ENCODE results near the gene CHST11. TPM values are rescaled to one million over a fixed set of nuclear protein-coding genes. Genes with fewer than 3 reads are reported as not detected.

CHST11 gene
- total and polyA plus RNA-seq, 7 experiments from 2014 or later, result 23.4 to 74.3 (median 32.0) TPM

DNA sequence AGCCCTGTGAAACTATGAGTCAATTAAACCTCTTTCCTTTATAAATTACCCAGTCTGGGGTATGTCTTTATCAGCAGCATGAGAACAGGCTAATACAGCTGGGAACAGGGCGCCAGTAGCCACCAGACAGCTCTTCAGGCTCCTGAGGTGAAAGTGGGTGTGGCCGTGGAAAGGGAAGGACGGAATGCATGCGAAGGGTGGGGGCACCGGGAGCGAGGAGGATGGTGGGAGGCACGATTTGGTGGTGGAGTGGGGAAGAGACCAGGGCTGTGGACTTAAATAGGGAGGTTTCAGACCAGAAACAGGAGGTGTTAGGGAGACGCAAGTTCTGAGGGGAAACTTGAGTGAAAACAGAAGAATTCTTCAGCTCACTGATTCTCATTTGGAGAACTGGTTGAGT, 44.1 kb upstream of the CHST11 start:
- DNase-seq, result no peak
- intact Hi-C loops (cut with micrococcal nuclease), result no loop called here
- peaks cover 0 to 1% (median 0%) of the 10 kb centered on the region in 11 donors for H3K9me3 Mint-ChIP-seq

DNA sequence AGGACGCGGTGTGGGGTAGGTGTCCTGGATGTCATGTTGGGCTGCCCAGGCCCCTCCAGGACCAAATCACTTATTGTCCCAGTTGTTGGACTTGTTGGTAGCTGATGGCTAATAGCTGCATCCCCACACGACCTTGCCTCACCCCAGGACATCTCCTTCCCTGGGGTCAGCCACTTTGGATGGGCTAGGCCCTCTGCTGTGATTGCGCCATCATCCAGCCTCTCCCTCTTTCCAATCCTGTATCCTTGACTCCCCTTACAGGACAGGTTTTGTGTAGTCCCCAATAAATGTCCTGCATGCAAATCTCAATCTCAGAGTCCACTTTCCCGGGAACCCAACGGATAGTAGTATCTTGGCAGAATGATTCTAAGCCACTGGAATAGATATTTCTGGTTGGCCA, 43.4 kb upstream of the CHST11 start:
- Histone ChIP-seq H3K4me3 (ENCODE audit: low read length) (no peak overlapping the region), H3K9me3 (ENCODE audit: control insufficient read depth in 2 of 3, low read length in 3 of 3) (no peaks in the 10 kb centered on the region), H3K27ac (ENCODE audit: low read depth, low read length) (no peak overlapping the region), H3K4me1 (ENCODE audit: control insufficient read depth in 2 of 2, insufficient read depth in 2 of 2, low read length in 2 of 2) (no peaks in the 10 kb centered on the region), H3K36me3 (ENCODE audit: control insufficient read depth in 2 of 3, insufficient read depth in 3 of 3, low read length in 3 of 3) (no peaks in the 10 kb centered on the region), H3K27me3 (ENCODE audit: control insufficient read depth in 2 of 2, insufficient read depth in 2 of 2, low read length in 2 of 2) (no peaks in the 10 kb centered on the region)
- no peak overlapping the region for H3K4me3 Mint-ChIP-seq
- H3K36me3 Mint-ChIP-seq, result no peaks in the 10 kb centered on the region
- no peaks in the 10 kb centered on the region for H3K4me1 Mint-ChIP-seq
- DNase-seq (no peak), ATAC-seq (no peak)
- CTCF ChIA-PET, result no interaction called here
- intact Hi-C loops (cut with micrococcal nuclease), result no loop called here
- H3K27me3 Mint-ChIP-seq, result peaks cover 0 to 3% (median 0%) of the 10 kb centered on the region in 5 donors
- H3K27ac Mint-ChIP-seq, result no peak overlapping the region
- no peaks in the 10 kb centered on the region for H3K9me3 Mint-ChIP-seq
- POLR2A ChIA-PET, result no interaction called here

More for the DNA sequence above, 44.1 kb upstream of the CHST11 start:
- CTCF ChIA-PET, result no interaction called here
- Mint-ChIP-seq H3K4me1 (no peaks in the 10 kb centered on the region), H3K27me3 (peaks cover 0 to 3% (median 0%) of the 10 kb centered on the region in 5 donors), H3K36me3 (no peaks in the 10 kb centered on the region), H3K27ac (no peak overlapping the region), H3K4me3 (no peak overlapping the region)
- Histone ChIP-seq H3K27ac (ENCODE audit: low read depth, low read length) (no peak overlapping the region), H3K36me3 (ENCODE audit: control insufficient read depth in 2 of 3, insufficient read depth in 3 of 3, low read length in 3 of 3) (no peaks in the 10 kb centered on the region), H3K27me3 (ENCODE audit: control insufficient read depth in 2 of 2, insufficient read depth in 2 of 2, low read length in 2 of 2) (no peaks in the 10 kb centered on the region), H3K9me3 (ENCODE audit: control insufficient read depth in 2 of 3, low read length in 3 of 3) (no peaks in the 10 kb centered on the region), H3K4me3 (ENCODE audit: low read length) (no peak overlapping the region), H3K4me1 (ENCODE audit: control insufficient read depth in 2 of 2, insufficient read depth in 2 of 2, low read length in 2 of 2) (no peaks in the 10 kb centered on the region)
- POLR2A ChIA-PET, result no interaction called here
- no peak for ATAC-seq

DNA sequence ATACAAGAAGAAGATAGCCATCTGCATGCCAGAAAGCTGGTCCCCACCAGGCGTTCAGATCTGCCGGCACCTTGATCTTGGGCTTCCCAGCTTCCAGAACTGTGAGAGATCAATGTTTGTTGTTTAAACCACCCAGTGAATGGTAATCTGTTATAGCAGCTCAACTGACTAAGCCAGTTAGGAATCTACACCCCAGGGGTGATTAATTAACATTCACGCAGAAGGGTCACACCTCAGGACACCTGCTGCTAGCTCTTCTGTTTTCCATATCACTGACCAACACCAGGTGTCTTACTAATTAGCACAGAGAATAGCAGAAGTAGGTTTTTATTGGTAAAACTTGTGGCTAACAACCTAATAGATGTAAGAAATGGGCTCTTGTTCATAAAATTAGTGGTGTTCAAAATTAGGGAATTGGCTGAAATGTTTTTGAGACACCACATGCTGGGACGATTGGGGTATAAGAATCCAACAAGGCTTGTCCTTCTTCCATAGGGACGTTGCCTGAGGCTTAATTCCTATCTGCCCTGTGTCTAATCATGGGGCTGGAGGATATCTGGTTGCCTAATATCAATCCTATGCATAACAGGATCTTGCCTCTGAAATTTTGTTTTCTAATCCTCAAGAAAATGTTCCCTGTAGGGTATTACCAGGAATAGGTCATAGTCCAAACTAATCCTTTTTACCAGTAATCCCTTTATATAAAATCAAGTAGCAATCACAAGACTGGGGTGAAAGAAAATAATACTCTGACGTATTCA, 42.0 kb upstream of the CHST11 start:
- no peak for DNase-seq
- no peak for ATAC-seq
- Mint-ChIP-seq H3K4me3 (no peak overlapping the region), H3K9me3 (no peaks in the 10 kb centered on the region), H3K27ac (no peak overlapping the region), H3K36me3 (no peaks in the 10 kb centered on the region), H3K4me1 (no peaks in the 10 kb centered on the region), H3K27me3 (peaks cover 0 to 4% (median 0%) of the 10 kb centered on the region in 5 donors)
- Histone ChIP-seq H3K36me3 (ENCODE audit: control insufficient read depth in 2 of 3, insufficient read depth in 3 of 3, low read length in 3 of 3) (no peaks in the 10 kb centered on the region), H3K9me3 (ENCODE audit: control insufficient read depth in 2 of 3, low read length in 3 of 3) (no peaks in the 10 kb centered on the region), H3K4me1 (ENCODE audit: control insufficient read depth in 2 of 2, insufficient read depth in 2 of 2, low read length in 2 of 2) (no peaks in the 10 kb centered on the region), H3K4me3 (ENCODE audit: low read length) (no peak overlapping the region), H3K27ac (ENCODE audit: low read depth, low read length) (no peak overlapping the region), H3K27me3 (ENCODE audit: control insufficient read depth in 2 of 2, insufficient read depth in 2 of 2, low read length in 2 of 2) (no peaks in the 10 kb centered on the region)
- POLR2A ChIA-PET, result no interaction called here
- intact Hi-C loops (cut with micrococcal nuclease), result no loop called here
- CTCF ChIA-PET, result no interaction called here

- Histone ChIP-seq H3K36me3 (ENCODE audit: control insufficient read depth in 2 of 3, insufficient read depth in 3 of 3, low read length in 3 of 3) (no peaks in the 10 kb centered on the region), H3K4me1 (ENCODE audit: control insufficient read depth in 2 of 2, insufficient read depth in 2 of 2, low read length in 2 of 2) (peaks cover 0 to 3% of the 10 kb centered on the region in 2 donors), H3K9me3 (ENCODE audit: control insufficient read depth in 2 of 3, low read length in 3 of 3) (no peaks in the 10 kb centered on the region), H3K27me3 (ENCODE audit: control insufficient read depth in 2 of 2, insufficient read depth in 2 of 2, low read length in 2 of 2) (no peaks in the 10 kb centered on the region), H3K27ac (ENCODE audit: low read depth, low read length) (no peak overlapping the region), H3K4me3 (ENCODE audit: low read length) (no peak overlapping the region)
- Mint-ChIP-seq H3K9me3 (no peaks in the 10 kb centered on the region), H3K27me3 (peaks cover 0 to 4% (median 0%) of the 10 kb centered on the region in 5 donors), H3K4me1 (no peaks in the 10 kb centered on the region), H3K36me3 (no peaks in the 10 kb centered on the region), H3K4me3 (no peak overlapping the region), H3K27ac (no peak overlapping the region)
- no peak for DNase-seq
- POLR2A ChIA-PET, result no interaction called here
- ATAC-seq, result no peak
- intact Hi-C loops (cut with micrococcal nuclease), result no loop called here
- CTCF ChIA-PET, result no interaction called here
Measured at GRCh38 chr12:104415342-104415980, 41.3 kb upstream of the CHST11 start.

- no peaks in the 10 kb centered on the region for H3K9me3 Mint-ChIP-seq
- H3K27me3 ChIP-seq (ENCODE audit: control insufficient read depth in 2 of 2, insufficient read depth in 2 of 2, low read length in 2 of 2), result no peaks in the 10 kb centered on the region
- no peak overlapping the region for H3K27ac Mint-ChIP-seq
- H3K4me1 Mint-ChIP-seq, result peaks cover 0 to 4% (median 3%) of the 10 kb centered on the region in 7 donors
- H3K27me3 Mint-ChIP-seq, result peaks cover 0 to 4% (median 0%) of the 10 kb centered on the region in 5 donors
- intact Hi-C loops (cut with micrococcal nuclease), result no loop called here
- no peak overlapping the region for H3K4me3 Mint-ChIP-seq
- H3K4me1 ChIP-seq (ENCODE audit: control insufficient read depth in 2 of 2, insufficient read depth in 2 of 2, low read length in 2 of 2), result peaks cover 0 to 6% of the 10 kb centered on the region in 2 donors
- ATAC-seq (no peak), DNase-seq (no peak)
- ChIA-PET CTCF (no interaction called here), POLR2A (no interaction called here)
- no peak overlapping the region for H3K4me3 ChIP-seq (ENCODE audit: low read length)
- H3K9me3 ChIP-seq (ENCODE audit: control insufficient read depth in 2 of 3, low read length in 3 of 3), result no peaks in the 10 kb centered on the region
- H3K36me3 ChIP-seq (ENCODE audit: control insufficient read depth in 2 of 3, insufficient read depth in 3 of 3, low read length in 3 of 3), result no peaks in the 10 kb centered on the region
- no peaks in the 10 kb centered on the region for H3K36me3 Mint-ChIP-seq
- H3K27ac ChIP-seq (ENCODE audit: low read depth, low read length), result no peak overlapping the region
Measured at GRCh38 chr12:104416136-104416535, 40.6 kb upstream of the CHST11 start.

- ChIA-PET POLR2A (no interaction called here), CTCF (no interaction called here)
- no peak overlapping the region for H3K4me3 ChIP-seq (ENCODE audit: low read length)
- H3K27me3 Mint-ChIP-seq, result peaks cover 0 to 4% (median 0%) of the 10 kb centered on the region in 5 donors
- no peaks in the 10 kb centered on the region for H3K36me3 ChIP-seq (ENCODE audit: control insufficient read depth in 2 of 3, insufficient read depth in 3 of 3, low read length in 3 of 3)
- H3K4me1 Mint-ChIP-seq, result peaks cover 0 to 7% (median 5%) of the 10 kb centered on the region in 7 donors
- no peak overlapping the region for H3K27ac ChIP-seq (ENCODE audit: low read depth, low read length)
- H3K27ac Mint-ChIP-seq, result no peak overlapping the region
- H3K9me3 ChIP-seq (ENCODE audit: control insufficient read depth in 2 of 3, low read length in 3 of 3), result no peaks in the 10 kb centered on the region
- no peaks in the 10 kb centered on the region for H3K9me3 Mint-ChIP-seq
- ATAC-seq, result no peak
- no peaks in the 10 kb centered on the region for H3K36me3 Mint-ChIP-seq
- no peak overlapping the region for H3K4me3 Mint-ChIP-seq
- intact Hi-C loops (cut with micrococcal nuclease), result no loop called here
- H3K4me1 ChIP-seq (ENCODE audit: control insufficient read depth in 2 of 2, insufficient read depth in 2 of 2, low read length in 2 of 2), result peaks cover 0 to 8% of the 10 kb centered on the region in 2 donors
- no peak for DNase-seq
- no peaks in the 10 kb centered on the region for H3K27me3 ChIP-seq (ENCODE audit: control insufficient read depth in 2 of 2, insufficient read depth in 2 of 2, low read length in 2 of 2)
Measured at GRCh38 chr12:104416585-104416984, 40.2 kb upstream of the CHST11 start.

GRCh38 chr12:104419717-104420116, 37.0 kb upstream of the CHST11 start:
- ChIA-PET POLR2A (no interaction called here), CTCF (no interaction called here)
- Histone ChIP-seq H3K4me1 (ENCODE audit: control insufficient read depth in 2 of 2, insufficient read depth in 2 of 2, low read length in 2 of 2) (peaks cover 0 to 8% of the 10 kb centered on the region in 2 donors), H3K27me3 (ENCODE audit: control insufficient read depth in 2 of 2, insufficient read depth in 2 of 2, low read length in 2 of 2) (no peaks in the 10 kb centered on the region), H3K9me3 (ENCODE audit: control insufficient read depth in 2 of 3, low read length in 3 of 3) (no peaks in the 10 kb centered on the region), H3K4me3 (ENCODE audit: low read length) (no peak overlapping the region), H3K27ac (ENCODE audit: low read depth, low read length) (no peak overlapping the region), H3K36me3 (ENCODE audit: control insufficient read depth in 2 of 3, insufficient read depth in 3 of 3, low read length in 3 of 3) (no peaks in the 10 kb centered on the region)
- Mint-ChIP-seq H3K27me3 (peaks cover 0 to 4% (median 0%) of the 10 kb centered on the region in 5 donors), H3K4me3 (no peak overlapping the region), H3K36me3 (peaks cover 0 to 4% (median 0%) of the 10 kb centered on the region in 5 donors), H3K4me1 (peaks cover 0 to 7% (median 5%) of the 10 kb centered on the region in 7 donors), H3K27ac (no peak overlapping the region), H3K9me3 (peaks cover 0 to 11% (median 0%) of the 10 kb centered on the region in 11 donors)
- ATAC-seq (no peak), DNase-seq (no peak)
- intact Hi-C loops (cut with micrococcal nuclease), result no loop called here
